SKM-1 (cell line): ENCODE results near the gene DNM3.

Experiments used
- DNase-seq: peaks from one replicate; lab custom pipeline; 2025; ENCODE audit not compliant: unreplicated experiment; lab: John Stamatoyannopoulos, UW

Gene DNM3

DNA sequence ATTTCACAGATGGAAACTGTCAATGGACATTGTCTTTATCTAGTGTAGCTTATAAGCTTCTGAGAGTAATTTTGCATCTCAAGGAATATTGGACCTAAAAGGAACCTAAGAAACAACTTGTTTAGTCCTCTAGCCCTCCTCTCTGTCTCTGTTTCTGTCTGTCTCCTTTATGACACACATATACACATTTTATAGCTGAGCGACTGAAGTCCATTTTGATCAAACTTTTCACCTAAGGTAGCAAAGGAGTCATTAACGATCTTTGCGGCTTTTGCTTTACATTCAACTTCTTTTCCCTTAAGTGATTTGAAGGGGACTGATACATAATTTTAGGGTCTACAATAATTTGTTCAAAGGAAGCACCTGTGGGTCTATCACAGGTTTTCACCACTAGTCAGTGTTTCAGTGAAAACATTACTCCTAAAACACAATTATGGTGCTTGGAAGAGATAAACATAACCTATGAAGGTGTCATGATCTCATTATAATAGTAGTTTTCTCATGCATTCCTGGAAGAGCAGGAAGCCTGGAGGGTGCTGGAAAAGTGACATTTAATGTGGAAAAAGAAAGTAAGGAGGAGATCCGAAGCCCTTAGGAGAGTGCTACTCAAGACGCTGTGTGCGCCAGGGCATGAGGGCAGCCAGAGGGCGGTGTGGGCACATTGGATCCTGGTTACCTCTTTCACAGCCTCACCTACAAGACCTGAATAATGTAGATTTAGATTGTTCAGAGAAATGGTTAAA, 248.6 kb downstream of the DNM3 start:
- no peak for DNase-seq

DNA sequence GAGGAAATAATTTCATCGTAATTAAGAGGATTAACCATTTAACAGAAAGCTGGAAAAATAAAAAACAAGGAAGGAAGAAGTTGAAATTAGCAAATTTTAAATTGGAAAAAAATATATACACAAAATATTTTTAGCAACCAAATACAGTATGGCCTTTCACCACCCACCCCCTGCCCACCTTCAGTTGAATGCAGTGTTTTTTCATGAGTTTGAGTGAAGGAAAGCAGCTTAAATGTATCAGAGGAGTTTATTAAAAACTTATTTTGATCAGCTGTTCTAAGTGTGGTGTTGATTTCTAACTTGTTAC, 249.2 kb downstream of the DNM3 start:
- no peak for DNase-seq

- no peak for DNase-seq
Observed at GRCh38 chr1:172095846-172096245, 254.5 kb downstream of the DNM3 start.

GRCh38 chr1:172105230-172105629, 263.9 kb downstream of the DNM3 start:
- DNase-seq = no peak

- DNase-seq = no peak
Observed at GRCh38 chr1:172107316-172107975, 266.1 kb downstream of the DNM3 start.

DNA sequence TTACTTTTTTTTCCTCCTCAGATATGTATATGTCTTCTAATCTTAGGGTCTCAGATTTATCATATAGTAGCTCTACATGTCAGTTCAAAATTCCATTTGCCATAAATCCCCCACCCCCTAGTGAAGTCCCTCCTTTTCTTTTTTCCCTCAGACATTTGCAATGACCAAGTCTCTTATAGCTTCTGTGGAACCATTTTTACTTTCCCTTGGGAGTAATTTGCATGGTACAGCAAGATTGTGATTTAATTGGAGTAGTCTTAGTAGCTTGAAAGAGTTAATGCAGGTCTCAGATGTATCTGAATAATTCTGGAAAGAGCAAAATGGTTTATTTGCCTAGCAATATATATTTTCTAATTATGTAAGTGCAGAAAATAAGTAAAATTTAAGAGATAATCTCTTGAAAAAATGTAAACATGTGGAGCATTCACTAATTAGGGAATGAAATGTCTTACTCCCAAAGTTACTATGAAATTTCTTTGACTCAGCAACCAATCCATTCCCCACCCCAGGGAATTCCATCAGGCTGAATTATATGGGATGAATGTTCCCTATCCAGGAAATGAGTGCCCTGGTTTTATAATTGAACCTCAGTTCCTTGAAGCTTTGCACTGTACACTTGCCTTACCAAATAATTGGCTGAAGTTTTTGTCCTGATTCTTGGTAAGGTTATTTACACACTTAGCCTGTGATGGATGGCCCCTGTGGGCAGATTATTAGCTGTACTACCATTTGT, 267.0 kb downstream of the DNM3 start:
- DNase-seq = no peak

GRCh38 chr1:172109359-172109758, 268.1 kb downstream of the DNM3 start:
- DNase-seq = no peak

DNA sequence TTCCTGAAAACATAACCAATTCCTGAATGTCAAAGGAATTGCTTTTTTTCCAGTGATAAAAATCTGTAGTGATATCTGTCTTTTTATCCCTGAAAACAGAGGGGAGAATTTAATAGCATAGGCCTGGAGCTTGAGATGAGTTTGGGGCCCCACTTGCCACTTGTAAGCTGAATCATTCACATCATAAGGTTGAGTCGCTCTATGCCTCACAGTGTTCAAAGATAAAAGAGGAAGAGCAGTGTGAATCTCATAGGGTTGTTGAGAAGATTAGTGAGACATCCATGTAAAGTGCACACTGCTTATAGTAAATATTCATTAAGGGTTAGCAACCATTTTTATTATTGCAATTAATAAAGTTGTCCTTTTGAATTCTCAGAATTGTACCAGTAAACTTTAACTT, 271.3 kb downstream of the DNM3 start:
- DNase-seq = no peak

DNA sequence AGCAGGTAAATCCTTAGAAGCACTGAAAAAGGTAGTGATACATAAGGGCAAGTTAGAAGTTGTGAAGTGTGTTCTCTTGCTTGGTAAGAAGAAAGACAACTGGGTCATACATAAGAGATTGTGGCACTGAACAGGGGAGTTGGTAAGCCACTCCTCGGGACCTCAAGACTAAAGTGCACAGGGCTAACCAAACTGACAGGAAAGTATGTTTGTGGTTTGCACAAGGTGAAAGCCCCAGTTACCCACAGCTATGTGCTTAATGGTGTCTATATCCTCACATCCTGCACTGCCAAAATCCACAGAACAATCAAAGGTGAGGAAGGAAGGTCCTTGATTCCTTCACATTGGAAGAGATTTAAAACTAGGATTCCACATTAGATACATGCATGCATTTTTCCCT, 276.5 kb downstream of the DNM3 start:
- no peak for DNase-seq

DNA sequence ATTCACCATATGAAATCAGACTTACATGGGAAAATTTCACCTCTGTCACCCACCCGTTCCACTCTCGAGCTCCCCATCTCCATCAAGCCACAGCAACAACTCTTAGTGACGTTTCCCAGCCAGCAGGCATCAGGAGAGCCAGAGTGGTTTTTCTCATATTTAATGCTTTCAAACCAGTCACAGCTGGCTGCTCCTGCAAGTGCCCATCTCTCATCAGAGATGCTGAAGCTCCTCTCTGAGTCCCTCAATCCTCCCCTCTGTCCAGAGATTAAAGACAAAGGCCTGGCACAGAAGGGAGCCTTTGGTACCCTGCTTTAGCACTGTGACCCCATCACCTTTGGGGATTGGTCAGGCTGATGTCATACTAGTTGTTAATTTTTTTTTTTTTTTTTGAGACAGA, 277.3 kb downstream of the DNM3 start:
- no peak for DNase-seq

- DNase-seq = no peak
Observed at GRCh38 chr1:172119184-172119583, 277.9 kb downstream of the DNM3 start.

DNA sequence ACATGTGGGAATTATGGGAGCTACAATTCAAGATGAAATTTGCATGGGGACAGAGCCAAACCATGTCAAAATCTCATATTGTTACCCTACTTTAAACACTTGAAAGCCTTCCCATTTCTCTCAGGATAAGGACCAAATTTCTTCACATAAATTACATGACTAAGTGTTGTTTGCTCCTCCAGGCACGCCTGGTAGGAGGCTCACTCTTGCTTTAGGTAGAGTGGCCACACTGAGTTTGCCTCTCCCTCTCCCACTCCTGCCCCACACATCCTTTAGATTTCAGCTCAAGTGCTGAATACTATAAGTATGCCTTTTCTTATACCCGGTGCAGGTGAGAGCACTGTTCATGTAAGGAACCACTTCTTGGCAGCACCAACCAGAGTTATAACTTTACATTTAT, 279.1 kb downstream of the DNM3 start:
- DNase-seq = no peak

GRCh38 chr1:172121081-172121717, 279.9 kb downstream of the DNM3 start:
- no peak for DNase-seq

GRCh38 chr1:172122381-172122780, 281.1 kb downstream of the DNM3 start:
- no peak for DNase-seq

- DNase-seq = no peak
Observed at GRCh38 chr1:172125250-172125649, 284.0 kb downstream of the DNM3 start.

DNA sequence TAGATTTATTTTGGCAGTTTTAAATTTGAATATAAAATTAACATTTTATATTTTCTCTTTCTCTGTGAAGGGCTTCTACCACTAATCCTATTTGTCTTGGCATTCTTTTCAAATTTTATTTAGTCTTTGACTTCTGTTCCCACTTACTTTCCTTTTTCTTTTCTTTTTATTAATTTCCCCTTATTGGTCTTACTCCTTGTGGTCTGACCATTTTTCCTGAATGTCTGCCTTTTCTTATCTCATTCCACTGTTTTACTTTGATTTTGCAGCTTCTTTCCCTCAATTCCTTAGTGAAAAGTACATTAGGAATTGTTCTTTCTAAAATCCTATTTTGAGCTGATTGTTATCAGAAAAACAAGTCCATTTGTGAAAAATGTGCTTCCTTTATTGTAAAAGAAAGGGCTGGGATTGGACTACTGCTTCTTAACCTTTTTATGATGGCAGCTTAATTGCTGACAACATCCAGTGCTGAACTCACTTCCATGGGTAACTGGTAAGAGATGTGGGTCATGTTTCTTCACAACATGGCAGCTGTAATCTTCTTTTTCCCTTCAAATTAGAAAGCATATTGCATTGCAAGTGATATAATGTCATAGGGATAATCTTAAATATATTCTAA, 284.6 kb downstream of the DNM3 start:
- DNase-seq = no peak

- DNase-seq = no peak
Observed at GRCh38 chr1:172132836-172133235, 291.5 kb downstream of the DNM3 start.

- no peak for DNase-seq
Observed at GRCh38 chr1:172134087-172134731, 292.9 kb downstream of the DNM3 start.

- DNase-seq = no peak
Observed at GRCh38 chr1:172135076-172135672, 293.9 kb downstream of the DNM3 start.

- DNase-seq = no peak
Observed at GRCh38 chr1:172135978-172136610, 294.8 kb downstream of the DNM3 start.
